ENCODE data around the gene CDH4. TPM values are rescaled to one million over a fixed set of nuclear protein-coding genes. Genes with fewer than 3 reads are reported as not detected.

Gene CDH4
- total RNA-seq, 1 donor from 2014 or later: 2.2 TPM

- intact Hi-C loops (cut with DNase I): no loop called here
- DNase-seq (ENCODE audit: low spot score) (no peak), ATAC-seq (no peak)
These were observed 648.2 kb downstream of the CDH4 start for GRCh38 chr20:61900011-61900944.

- intact Hi-C loops (cut with DNase I): no loop called here
- DNase-seq (ENCODE audit: low spot score) (no peak), ATAC-seq (no peak)
These were observed 648.9 kb downstream of the CDH4 start for GRCh38 chr20:61900945-61901293.

DNA sequence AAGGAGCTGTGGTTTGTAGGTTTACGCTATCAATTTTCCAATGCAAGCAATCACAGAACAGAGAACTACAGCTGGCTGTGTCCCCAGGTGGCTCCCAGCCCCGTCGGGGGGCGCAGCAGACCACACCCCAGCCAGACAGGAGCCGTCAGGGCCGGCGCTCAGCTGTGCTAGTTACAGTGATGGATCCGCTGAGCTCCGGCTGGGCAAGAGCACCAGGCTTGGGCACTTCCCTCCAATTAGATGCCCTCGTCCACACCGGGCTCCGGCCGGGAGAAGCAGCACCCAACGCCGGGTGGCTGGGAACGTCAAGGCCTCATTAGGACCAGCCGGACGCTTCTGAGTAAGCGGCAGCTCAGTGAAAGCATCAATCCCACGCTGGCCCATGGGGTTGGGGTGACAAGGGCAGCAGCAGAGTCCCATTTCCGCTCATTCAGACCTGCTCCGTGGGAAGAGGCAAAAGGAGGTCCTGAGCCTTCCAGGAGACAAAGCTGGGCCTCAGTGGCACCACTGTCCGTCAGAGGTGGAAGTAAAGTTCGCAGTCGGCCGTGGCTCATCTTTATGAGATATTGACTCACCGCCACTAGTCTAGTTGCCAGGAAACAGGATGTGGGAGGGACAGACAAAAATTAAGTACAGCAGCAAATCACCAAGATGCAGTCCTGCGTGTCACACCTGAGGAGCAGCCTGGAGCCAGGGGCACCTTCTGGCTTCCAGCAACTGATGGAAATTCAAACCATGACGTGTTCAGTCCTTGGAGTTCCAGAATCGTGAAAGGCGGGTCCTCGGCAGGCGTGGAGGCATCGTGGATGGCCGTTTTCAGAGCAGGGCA, 649.5 kb downstream of the CDH4 start:
- DNase-seq (ENCODE audit: low spot score) (no peak), ATAC-seq (no peak)
- intact Hi-C loops (cut with DNase I): no loop called here

GRCh38 chr20:61902221-61902869, 650.3 kb downstream of the CDH4 start:
- ATAC-seq (no peak), DNase-seq (ENCODE audit: low spot score) (no peak)
- intact Hi-C loops (cut with DNase I): no loop called here

- DNase-seq (ENCODE audit: low spot score) (no peak), ATAC-seq (no peak)
- intact Hi-C loops (cut with DNase I): no loop called here
These were observed 651.7 kb downstream of the CDH4 start for GRCh38 chr20:61903575-61904340.

GRCh38 chr20:61904456-61904855, 652.4 kb downstream of the CDH4 start:
- intact Hi-C loops (cut with DNase I): no loop called here
- no peak for ATAC-seq

GRCh38 chr20:61905781-61906523, 653.9 kb downstream of the CDH4 start:
- DNase-seq (ENCODE audit: low spot score) (no peak), ATAC-seq (no peak)
- intact Hi-C loops (cut with DNase I): no loop called here

More at GRCh38 chr20:61904456-61904855, 652.4 kb downstream of the CDH4 start:
- no peak for DNase-seq (ENCODE audit: low spot score)

GRCh38 chr20:61907081-61907891, 655.2 kb downstream of the CDH4 start:
- no peak for ATAC-seq
- intact Hi-C loops (cut with DNase I): no loop called here
- DNase-seq (ENCODE audit: low spot score): no peak

DNA sequence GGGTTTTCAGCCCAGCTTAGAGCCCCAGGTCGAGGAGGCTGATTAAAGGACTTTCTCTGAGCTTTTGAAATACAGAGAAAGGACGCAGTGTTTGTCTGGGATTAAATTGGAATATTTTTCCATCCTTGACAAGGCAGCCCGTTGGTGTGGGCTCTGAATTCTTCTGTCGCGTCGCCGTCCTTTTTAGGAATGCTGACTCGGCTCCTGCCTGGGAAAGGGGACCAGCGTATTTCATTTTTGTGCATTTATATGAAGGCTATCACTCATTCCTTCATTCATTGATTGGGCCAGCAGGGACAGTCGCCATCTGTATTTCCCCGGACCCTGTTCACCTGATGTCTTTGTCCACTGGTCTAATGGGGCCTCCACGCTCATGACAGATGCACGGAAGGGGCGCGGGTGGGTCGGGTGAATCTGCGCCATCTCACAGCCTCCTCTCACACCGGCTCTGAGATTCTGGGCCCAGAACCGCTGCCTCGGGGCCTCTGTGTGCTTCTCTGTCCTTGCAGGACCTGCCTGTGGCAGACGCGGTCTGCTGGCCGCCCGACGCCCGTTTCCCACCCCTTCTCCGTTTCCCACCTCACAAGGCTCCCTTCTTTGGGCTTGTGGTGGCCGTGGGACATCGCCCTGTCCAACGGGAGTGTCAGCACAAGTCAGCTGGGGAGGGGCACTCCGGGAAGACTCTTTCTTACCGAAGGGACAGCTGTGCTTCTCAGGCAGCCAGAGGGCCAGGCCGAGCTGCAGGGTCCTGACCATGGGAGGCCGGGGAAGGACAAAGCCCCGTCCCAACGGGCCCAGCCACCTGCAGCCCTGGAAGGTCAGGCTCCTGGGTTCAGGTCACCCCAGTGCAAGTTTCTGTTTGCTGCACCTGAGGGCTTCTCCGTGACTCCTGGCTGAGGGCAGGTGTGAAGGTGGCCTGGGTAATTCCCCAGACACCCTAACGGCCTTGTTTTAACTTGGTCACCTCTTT, 656.3 kb downstream of the CDH4 start:
- ATAC-seq (no peak), DNase-seq (ENCODE audit: low spot score) (no peak)
- intact Hi-C loops (cut with DNase I): no loop called here

DNA sequence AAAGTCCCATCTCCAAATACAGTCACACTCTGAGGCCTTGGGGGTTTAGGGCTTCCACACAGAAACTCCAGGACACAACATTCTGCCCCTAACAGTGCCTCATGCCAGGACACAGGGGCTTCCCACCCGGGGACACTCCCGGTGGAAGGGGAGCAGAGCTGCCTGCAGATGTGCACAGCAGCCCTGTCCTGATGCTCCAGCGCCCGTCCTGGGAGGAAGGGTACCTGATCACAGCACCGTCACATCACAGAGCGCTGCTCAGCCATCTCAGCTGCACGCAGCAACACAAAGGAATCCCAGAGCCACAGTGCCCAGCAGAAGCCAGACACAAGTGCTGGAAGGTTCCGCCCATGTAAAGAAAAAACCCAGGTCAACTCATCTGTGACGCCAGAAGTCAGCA, 657.0 kb downstream of the CDH4 start:
- intact Hi-C loops (cut with DNase I): no loop called here
- no peak for ATAC-seq
- DNase-seq (ENCODE audit: low spot score): no peak

DNA sequence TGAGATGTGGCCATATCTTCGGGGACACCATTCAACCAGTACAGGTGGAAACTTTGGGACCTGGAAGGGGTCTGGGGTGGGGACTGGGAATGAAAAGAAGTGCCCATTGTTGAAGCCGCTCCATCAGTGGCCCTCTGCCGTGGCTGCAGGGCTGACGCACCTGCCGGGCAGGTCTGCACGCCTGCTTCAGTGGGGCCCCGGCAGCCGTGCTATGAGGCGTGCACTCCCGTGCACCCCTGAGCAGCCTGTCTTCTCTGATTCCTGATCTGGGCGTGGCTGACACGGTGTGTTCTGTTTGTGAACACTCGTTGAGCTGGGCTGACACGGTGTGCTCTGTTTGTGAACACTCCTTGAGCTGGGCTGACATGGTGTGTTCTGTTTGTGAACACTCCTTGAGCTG, 657.8 kb downstream of the CDH4 start:
- no peak for DNase-seq (ENCODE audit: low spot score)
- intact Hi-C loops (cut with DNase I): no loop called here
- no peak for ATAC-seq

DNA sequence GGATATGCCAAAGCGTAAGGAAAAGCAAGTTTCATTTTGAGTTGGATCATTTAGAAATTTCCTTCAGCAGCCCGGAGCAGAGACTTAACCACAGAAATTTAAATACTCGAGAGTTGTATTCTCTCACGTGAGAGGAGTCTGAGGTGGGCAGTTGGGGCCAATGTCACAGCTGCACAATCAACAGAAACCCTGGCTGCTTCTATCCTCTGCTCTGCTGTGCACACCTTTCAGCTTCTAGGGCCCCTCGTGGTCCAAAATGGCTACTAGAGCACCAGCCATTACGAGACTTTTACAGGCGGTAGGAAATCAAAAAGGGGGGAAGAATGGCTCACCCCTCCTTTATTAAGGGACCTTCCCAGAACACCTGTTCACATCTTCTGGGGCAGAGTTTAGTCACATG, 659.8 kb downstream of the CDH4 start:
- intact Hi-C loops (cut with DNase I): no loop called here
- DNase-seq (ENCODE audit: low spot score) (no peak), ATAC-seq (no peak)

- ATAC-seq: no peak
- no peak for DNase-seq (ENCODE audit: low spot score)
- intact Hi-C loops (cut with DNase I): no loop called here
These were observed 660.8 kb downstream of the CDH4 start for GRCh38 chr20:61912665-61913422.

DNA sequence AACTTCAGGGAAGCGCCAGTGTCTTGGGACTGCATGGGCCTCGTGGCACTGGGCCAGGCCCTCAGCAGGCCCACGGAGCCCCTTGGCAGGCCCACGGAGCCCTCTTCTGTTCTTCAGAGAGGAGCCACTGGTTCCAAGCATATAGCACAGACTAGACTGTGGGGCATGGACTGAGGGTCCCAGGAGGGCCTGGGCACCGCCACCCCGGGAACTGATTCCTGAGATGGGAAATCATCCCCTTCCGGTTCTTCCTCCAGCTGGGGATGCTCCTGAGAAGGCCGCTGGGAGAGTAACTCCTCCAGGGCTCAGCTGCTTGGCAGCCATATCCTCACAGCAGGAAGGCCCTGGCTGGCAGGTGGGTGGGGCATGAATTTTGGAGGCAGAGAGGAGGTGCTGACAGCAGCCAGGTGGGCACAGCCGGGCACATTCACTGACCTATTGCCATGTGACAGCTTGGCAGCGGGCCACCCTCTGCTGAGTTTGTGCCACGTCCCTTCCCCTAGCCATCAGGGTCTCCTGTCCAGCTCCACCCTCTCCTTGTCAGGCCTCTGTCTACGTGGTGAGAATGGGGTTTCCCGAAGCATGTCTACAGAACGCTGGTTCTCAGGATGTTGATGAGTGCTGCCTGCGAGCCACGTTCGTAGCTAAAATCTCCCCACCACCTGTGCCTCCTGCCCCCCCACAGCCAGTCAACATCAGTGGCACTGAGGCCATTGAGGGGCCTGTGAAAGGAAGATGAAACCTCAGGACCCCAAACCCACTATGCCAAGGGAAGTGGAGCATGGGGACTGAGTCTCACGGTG, 661.6 kb downstream of the CDH4 start:
- no peak for DNase-seq (ENCODE audit: low spot score)
- no peak for ATAC-seq

DNA sequence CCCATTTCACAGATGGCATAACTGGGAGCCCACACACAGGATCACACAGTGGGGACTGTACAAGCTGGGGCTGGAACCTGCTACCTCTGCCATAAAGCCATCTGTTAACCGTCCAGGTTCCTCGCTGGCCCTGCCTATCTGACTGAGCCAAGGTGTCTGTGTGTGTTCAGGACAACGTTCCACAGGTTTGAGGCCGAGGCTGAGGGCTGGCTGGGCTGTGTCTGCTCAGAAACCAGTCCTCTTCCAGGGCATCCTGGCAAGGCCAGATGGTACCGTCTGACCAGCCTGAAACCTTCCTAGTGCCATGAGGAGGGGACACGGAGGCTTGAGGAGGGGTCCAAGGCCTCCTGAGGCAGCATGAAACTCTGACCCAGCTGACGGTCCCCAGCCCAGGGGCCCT, 663.0 kb downstream of the CDH4 start:
- no peak for ATAC-seq
- intact Hi-C loops (cut with DNase I): no loop called here
- no peak for DNase-seq (ENCODE audit: low spot score)

More for the DNA sequence above, 661.6 kb downstream of the CDH4 start:
- intact Hi-C loops (cut with DNase I): no loop called here
